ENCODE results near the gene ACSS3.

ACSS3 gene

GRCh38 chr12:81231574-81232368 lies 153.9 kb downstream of the ACSS3 start:
- peak; percentile 56 for DNase-seq

- peak; percentile 63 for DNase-seq
These were observed 167.6 kb downstream of the ACSS3 start for GRCh38 chr12:81245458-81245857.

DNA sequence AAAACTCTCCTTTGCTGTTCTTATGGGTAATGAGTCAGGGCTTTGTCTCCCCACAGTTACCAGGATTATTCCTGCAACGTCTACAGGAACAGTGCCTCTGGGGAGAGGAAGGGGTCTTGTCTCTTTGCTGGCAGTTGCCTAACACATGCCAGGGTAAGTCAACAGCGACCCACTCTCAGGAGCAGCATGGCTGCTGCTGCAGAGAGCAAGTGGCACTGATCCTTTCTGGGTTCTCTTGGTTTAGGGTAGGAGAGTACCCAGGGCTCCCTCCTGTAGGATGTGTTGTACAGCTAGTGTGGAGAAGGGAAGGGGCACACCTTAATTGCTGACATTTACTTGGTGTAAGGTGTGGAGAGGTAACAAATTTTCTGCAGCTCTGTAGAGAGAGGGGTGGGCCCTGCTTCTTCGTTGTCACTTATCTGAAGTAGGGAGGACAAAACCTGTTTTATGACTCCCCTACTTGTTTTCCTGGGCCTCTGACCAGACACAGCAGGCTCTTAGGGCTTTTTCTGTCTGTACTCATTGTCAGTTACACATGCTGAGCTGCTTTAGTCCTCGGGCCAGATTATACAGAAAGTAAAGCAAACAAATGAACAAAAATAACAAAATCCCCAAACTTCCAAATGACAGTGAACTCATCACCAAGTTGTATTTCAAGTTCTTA lies 168.2 kb downstream of the ACSS3 start:
- peak; percentile 78 for DNase-seq

- no peak for DNase-seq
These were observed 172.1 kb downstream of the ACSS3 start for GRCh38 chr12:81249976-81250375.

GRCh38 chr12:81252228-81252627 lies 174.3 kb downstream of the ACSS3 start:
- DNase-seq, result no peak

DNA sequence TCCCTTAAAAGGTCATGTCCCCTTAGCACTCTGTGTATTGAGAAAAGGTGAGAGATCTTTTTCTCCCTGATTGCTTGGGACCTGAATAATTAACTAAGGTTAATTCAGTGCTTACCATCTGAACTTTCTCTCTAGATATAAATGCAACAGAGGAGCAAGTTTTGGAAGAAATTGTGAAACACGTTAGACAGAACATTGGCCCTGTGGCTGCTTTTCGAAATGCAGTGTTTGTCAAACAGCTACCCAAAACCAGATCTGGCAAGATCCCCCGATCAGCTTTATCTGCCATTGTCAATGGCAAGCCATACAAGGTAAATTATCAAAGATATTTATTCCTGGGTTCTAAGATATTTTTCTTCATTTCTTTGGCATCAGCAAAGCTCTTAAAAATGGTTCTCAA lies 175.5 kb downstream of the ACSS3 start:
- no peak for DNase-seq

DNA sequence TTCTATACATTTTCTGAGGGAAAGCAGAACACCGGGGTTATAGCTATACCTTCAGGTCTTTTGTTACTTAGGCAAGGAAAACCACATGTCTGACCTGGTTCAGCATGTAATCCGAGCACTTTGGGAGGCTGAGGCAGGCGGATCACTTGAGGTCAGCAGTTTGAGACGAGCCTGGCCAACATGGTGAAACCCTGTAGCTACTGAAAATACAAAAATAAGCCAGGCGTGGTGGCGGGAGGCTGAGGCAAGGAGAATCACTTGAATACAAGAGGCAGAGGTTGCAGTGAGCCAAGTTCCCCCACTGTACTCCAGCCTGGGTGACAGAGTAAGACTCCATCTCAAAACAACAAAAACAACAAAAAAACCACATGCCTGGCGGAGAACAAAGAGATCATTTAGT lies 177.6 kb downstream of the ACSS3 start:
- DNase-seq, result no peak

DNA sequence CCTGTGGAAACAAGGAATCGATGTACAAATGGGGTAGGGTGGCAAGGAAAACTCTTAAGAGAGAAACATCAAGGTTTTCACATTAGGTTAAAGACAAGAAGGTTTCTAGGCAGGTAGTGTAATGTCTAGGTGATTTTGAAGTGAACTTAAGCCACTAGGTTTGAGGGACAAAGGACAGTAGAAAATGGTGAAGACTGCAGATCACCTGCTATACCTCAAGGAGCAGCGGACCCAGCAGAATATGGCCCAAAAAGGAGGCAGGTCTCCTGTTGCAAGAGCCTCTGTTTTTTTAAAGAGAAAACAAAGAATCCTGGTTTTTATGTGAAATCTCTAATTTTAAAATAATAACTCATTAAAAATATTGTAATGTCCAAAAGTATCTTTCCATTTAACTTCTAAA lies 178.1 kb downstream of the ACSS3 start:
- peak; percentile 34 for DNase-seq

- DNase-seq, result peak; percentile 91
These were observed 180.2 kb downstream of the ACSS3 start for GRCh38 chr12:81257947-81258551.

DNA sequence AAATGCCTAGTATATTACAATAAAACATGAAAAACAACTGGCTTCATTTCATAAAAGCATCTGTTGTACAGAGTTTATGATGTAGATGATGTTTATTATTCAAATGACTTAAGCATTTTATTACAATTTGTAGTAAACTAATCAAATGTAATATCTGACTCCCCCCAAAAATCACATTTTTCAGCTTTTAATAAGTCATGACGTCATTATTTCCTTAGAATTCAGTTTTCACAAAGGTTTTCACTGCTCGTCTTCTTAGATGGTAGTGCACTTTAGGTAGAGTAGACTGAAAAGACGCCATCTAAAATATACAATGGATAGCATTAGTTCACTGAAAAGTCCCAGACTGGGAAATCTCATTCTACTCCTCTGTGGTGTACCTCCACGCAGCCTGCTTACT lies 181.5 kb downstream of the ACSS3 start:
- no peak for DNase-seq

- peak; percentile 52 for DNase-seq
These were observed 183.8 kb downstream of the ACSS3 start for GRCh38 chr12:81261508-81262207.

GRCh38 chr12:81263072-81263471 lies 185.2 kb downstream of the ACSS3 start:
- no peak for DNase-seq

DNA sequence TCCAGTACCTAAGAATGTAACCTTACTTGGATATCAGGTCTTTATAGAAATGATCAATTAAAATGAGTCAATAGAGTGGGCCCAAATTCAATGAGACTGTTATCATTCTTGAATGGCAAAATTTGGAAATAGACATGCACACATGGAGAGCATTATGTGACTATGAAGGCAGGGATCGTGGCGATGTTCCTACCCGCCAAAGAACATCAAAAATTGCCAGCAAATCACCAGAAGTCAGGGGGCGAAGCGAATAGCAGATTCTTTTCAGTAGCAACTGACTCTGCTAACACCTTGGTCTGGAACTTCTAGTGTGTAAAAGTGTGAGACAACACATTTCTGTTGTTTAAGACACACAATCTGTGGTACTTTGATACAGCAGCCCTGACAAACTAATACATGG lies 192.5 kb downstream of the ACSS3 start:
- no peak for DNase-seq

- DNase-seq, result peak; percentile 65
These were observed 197.0 kb downstream of the ACSS3 start for GRCh38 chr12:81274637-81275529.

- DNase-seq, result peak; percentile 22
These were observed 206.3 kb downstream of the ACSS3 start for GRCh38 chr12:81284137-81284536.

DNA sequence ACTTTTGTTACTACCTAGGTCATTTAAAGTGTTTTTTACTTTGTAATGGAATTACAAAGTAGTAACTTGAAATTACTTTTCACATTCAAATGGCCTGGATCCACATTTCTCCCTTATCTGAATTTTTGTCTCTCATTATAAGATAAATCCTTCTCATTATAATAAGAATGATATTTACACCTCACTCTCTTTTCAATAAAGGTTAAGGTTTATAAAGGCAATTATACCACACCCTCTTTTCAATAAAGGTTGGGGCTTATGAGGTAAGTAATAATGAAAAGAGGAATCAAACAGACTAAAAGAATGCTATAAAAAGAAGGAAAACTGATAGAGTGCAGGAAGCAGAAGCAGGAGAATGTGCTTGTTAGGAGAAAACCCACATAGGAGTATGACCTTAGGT lies 210.8 kb downstream of the ACSS3 start:
- no peak for DNase-seq

DNA sequence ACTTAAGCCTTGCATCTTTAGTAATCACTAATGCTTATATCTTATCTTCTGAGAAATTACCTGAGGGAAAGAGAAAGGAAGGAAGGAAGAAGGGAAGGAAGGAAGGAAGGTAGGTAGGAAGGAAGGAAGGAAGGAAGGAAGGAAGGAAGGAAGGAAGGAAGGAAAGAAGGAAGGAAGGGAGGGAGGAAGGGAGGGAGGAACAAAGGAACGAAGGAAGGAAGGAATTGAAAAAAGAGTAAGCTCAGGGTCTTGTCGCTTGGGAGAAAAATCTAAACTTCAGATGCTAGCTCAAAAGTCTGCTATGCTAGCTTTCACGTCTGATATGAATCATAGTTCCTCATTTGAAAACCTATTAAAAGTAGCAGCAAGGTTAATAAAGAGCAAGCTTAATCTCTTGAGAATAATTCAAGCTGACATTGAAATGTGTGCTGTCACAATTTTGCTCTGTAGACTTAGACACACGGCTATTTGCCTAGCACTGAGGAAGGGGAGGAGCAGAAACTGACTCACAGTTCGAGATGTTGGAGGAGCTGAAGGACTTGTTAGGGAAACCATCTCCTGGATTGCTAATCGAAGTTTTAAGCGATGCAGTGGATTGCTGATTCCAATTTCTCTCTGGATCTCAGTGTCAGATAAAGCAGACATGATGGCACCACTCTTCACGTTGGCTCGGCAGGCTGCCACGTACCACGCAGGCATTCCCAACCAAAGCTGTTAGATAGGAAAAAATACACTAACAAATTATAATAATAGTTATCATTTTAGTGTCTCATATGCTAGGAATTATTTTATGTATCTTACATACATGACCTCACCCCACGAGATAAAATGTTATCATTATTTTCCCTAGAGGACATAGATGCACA lies 216.7 kb downstream of the ACSS3 start:
- DNase-seq, result peak; percentile 41

GRCh38 chr12:81295251-81295650 lies 217.4 kb downstream of the ACSS3 start:
- DNase-seq, result no peak

- peak; percentile 70 for DNase-seq
These were observed 218.9 kb downstream of the ACSS3 start for GRCh38 chr12:81296556-81297305.

DNA sequence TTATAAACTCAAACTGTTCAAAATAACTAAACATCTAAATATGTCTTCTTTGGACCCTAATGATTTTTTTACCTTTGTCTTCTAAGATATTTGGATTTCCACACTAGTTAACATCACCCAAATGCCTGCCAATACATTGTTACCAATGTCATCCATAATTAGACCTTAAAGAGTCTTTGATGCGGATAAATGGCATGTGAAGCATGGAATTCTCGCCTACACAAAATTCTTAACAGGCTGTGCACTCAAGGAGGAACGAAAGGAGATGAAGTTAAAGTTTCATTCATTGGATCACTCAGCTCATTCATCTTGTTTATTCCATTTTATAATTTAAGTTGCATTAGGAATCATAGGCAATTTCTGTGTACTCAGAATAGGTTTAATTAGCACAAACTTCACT lies 219.7 kb downstream of the ACSS3 start:
- no peak for DNase-seq

DNA sequence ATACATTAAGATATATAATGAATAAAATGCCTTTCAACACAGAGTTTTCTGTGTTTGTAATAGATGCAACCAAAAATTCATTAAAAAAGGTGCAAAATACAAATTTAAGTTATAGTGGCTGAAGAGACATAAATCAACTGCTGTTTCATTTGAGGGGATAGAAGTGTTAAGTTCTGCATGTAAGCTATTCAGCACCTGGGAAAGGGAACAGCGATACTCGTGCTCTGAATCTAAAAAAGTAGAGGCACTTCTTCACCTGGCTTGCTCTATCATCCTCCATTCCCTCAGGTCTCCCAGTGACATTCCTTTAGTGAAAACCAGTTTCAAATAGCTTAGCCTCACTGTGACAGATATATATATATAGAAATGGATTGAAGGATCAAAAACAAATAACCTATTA lies 222.6 kb downstream of the ACSS3 start:
- no peak for DNase-seq

All from DMS53 (cell line).